T-helper 1 cell treated with Interleukin-12 subunit alpha and Interleukin-12 subunit beta and Interleukin-4 antibody, amounts not matched to agents 30 ng/mL and 1 ng/mL, for 36 hours (primary cell): ENCODE measurements around the gene C12orf50. TPM values are rescaled to one million over a fixed set of nuclear protein-coding genes. Genes with fewer than 3 reads are reported as not detected.
"Not testable (repeated sequence)": the region's sequence is repeated elsewhere in the genome, so short reads cannot be mapped to it uniquely, and the experiment has no call there.

Experiments used
- intact Hi-C: fragments of 100-400 bp; cut with micrococcal nuclease; formaldehyde crosslinking; loops from one replicate; pipeline ENCODE4 v1.15.1; 2024
- total RNA-seq: library from RNA; stranded (reverse); gene quantifications from 2 replicates; pipeline ENCODE4 v1.2.3, GENCODE V29; 2022

The C12orf50 gene
- total RNA-seq, 1 donor from 2014 or later: 0.12 TPM

DNA sequence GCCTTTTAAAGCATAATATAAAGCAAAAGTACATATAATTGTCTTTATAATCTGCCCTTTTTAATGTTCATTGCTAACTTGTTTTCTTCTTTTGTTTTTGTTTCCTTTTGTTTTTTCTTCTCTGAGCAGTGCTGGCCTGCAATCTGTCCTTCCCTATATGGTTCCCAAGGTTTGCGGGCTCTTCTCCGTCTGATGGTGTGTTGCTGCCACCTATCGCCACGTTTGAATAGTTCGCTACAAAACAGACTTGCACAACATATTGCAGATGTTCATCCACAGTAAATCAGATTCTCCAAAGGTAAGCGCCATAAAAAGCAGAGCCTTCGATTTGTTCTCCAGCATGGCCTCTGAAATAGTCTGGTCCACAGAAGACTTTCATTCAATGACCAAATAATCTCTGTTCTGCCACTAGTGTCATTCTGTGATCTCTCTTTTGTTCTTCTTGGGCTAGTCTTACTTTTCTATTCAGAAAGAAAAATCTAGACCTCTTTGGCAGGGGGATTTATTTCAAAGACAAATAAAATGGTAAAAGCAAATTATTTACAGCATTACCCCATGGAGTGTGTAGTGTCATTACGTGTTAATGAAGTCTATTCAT is 33.5 kb downstream of the C12orf50 start:
- intact Hi-C loops: loop anchor here (5.0 kb wide), 1 partner anchor 128 kb away; no protein-coding TSS in a partner anchor

- intact Hi-C loops: no loop called here
Measured at GRCh38 chr12:87991483-87991882, 37.7 kb downstream of the C12orf50 start.

DNA sequence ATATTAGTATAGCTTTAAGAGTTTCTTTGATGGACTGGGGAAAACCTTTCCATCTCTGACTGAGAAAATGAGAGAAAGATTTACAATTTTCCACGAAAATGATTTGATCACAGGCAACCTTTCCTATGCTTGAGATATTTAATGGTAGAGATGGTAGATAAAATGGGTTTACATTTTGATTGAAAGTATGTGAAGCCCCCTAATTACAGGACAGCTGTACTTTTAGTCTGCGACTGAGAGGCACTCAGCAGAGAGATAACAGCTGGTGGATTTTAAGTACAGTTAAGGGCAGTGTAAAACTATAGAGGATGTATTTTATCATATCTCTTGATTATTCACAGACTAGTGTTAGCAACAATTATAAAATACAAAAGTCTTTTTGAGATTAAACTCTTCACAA is 40.7 kb downstream of the C12orf50 start:
- intact Hi-C loops: no loop called here

DNA sequence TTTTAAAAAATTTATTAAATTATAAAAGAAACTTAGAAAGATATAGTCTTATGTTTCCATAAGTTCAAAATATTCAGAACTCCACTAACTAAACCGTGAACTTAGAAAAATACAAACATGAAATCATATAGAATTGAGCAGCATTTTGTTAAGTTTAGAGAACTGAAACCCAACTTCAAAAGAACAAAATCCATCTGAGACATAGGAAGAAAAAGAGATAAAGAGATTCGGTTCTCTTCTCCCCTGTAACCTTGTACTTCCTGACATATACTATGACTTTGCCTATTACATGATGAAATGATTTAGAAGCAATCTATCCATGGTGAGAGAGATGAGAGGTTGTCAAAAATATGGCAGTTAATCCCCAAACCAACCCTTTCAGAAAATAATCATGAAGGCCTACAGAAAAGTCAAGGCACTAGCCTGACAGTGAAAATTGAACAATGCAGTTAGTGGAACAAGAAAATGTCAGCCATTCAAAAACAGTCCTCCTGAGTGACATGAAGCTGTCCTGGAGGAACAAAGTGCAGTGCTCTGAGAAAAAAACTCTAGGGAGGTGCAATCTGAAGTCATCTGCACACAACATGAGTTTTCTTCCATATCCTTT is 44.0 kb downstream of the C12orf50 start:
- intact Hi-C loops: no loop called here

DNA sequence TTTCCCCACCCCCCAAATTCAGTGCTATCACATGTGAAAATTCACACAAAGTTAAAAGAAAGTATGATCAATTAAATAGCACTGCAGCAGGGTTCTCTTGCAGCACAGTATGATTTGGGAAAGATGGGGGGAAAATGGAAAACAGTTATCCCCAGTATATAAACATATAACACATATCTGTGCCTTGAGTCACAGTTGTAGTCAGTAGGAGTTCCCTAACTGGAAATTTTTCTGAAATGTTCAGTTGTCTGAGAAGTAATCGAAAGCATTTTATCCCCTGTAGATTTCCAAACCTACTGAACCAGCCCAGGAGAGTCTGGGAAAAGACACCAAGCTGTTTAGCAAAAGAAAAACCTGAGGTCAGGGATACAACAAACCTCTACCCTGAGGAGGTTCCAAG is 47.0 kb downstream of the C12orf50 start:
- intact Hi-C loops: no loop called here

DNA sequence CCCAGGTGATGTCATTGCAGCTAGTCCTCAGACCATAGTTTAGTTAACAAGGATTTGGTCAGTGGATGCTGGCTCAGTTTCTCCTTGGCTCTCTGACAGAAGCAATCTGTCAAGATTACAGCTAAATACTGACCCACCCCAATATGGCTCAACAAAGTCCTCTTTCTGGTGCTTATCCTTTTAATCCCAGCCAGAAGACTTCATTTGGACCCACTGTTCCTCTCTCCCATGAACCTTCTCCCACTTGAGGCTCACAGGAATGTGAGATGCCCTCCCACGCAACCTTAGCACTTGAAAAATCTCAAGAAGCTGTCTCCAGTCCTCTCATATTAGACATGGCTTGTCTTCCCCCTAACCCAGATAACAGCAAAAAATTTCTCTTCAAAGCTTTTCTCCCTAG is 47.7 kb downstream of the C12orf50 start:
- intact Hi-C loops: no loop called here

GRCh38 chr12:87975879-87976278 is 53.3 kb downstream of the C12orf50 start:
- intact Hi-C loops: no loop called here

- intact Hi-C loops: no loop called here
Measured at GRCh38 chr12:87967871-87968270, 61.3 kb downstream of the C12orf50 start.

DNA sequence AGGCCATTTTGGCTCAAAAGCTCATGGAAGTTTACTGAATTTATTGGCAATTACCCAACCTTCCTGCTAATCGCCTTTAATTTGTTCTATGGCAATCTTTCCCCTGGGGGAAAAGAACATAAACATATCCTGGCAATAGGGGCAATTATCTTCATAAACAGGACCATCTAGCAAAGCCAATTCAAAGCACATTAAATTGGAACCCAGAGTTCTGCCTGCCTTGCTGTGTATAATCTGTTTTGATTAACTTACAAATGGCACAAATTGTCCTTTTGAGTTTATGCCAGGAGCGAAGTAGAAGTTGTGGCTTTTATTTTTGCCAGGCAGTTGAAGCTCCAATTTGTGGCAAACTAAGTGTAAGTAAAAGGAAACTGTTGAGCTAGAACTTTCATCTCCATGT is 68.6 kb downstream of the C12orf50 start:
- intact Hi-C loops: no loop called here

GRCh38 chr12:87954028-87954427 is 75.2 kb downstream of the C12orf50 start:
- intact Hi-C loops: not testable (repeated sequence)

DNA sequence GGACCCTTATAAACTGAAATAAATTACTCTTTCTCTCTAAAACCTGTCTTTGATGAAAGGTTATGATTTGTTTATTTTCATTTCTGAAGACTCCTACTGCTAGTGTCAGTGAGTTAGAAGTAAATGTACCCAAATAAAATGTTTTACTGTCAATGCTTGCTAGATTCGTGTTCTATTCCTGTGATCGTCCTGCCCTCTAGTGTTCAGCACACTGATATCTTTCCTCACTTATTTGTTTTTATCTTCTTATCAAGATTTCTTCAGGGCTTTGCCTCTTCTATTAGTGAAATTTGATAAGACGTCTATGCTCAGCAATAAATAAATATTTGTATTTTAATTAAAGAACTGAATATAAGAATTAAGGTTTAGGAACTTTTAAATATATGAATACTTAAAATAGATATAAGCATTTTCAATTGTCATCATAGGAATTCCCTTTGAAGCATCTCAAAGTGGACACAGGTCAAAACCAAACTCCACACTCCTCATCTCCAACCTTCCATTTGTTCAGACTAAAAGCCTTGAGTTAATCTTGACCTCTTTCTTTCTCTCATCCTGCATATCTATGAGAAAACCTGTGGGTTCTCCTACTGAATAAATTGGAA is 75.8 kb downstream of the C12orf50 start:
- intact Hi-C loops: no loop called here

DNA sequence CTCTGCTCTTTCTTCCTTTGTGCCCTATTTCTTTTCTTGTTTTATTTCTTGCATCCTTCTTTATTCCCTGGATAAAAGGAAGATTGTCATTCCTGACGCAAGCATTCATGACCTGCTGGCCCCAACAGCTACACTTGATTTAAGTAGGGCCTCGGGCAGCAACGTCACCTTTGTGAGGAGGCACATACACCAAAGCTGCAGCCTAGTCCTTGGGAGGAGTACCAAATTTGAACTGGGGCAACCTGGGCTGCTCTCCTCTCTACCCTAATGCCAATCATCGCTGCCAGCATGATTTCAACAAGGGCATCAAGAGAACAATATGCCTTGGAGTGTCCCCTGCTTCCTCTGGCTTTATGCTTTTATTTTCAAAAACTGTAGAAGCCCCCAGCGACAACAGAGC is 76.4 kb downstream of the C12orf50 start:
- intact Hi-C loops: no loop called here

- intact Hi-C loops: no loop called here
Measured at GRCh38 chr12:87952223-87952622, 77.0 kb downstream of the C12orf50 start.

DNA sequence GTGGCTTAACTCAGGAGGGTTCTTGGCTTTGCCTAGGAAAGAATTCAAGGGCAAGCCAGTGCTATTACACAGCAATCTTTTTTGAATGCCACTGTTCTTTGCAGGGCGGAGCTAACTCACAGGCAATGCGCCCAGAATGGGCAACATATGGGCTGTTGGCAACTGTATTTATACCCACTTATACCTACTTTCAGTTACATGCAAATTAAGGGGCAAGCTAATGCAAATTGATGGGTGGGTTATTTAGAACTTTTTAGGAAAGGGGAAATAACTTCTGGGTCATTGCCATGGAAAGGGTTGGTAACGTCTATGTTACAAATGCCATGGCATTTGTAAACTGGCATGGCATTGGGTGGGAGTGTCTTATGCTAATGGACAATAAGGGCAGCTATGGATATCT is 85.4 kb downstream of the C12orf50 start:
- intact Hi-C loops: no loop called here

DNA sequence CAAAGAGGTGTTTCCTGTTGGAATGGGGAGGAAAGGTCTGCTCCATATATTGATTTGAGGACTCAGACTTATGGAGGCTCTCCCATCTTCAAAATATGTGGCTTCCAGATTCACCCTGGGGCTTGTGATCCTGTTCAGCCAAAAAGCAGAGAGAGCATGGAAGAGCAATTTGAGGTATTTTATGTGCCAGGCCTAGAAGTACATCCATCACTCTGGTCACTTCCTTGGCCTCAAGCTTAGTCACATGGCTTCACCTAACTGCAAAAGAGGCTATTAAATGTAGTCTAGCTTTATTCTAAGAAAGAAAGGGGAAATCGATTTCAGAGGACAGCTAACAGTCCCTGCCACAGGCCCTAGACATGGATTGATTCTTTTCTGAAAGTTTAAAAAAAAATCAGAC is 86.2 kb downstream of the C12orf50 start:
- intact Hi-C loops: no loop called here

DNA sequence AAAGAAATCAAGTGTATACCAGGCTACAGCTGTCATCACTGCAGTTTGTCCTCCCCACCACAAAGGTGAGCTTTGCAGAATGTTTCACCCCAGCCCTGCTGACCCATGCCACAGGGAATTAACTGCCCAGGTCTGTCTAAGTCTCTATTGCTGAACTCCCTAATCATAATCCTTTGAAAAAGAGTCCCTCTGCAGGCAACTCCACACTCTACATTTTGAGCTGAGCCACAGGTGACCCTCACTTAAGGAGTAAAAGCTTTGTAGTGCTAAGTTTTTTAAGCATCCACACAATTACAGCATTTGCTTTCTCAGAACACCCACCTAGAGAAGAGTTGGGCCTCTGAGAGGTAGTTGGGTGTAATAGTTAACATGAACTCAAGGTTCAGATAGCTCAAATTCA is 90.0 kb downstream of the C12orf50 start:
- intact Hi-C loops: no loop called here

- intact Hi-C loops: no loop called here
Measured at GRCh38 chr12:87935216-87935615, 94.0 kb downstream of the C12orf50 start.

- intact Hi-C loops: no loop called here
Measured at GRCh38 chr12:87933991-87934390, 95.2 kb downstream of the C12orf50 start.

- intact Hi-C loops: no loop called here
Measured at GRCh38 chr12:87931812-87932211, 97.4 kb downstream of the C12orf50 start.

DNA sequence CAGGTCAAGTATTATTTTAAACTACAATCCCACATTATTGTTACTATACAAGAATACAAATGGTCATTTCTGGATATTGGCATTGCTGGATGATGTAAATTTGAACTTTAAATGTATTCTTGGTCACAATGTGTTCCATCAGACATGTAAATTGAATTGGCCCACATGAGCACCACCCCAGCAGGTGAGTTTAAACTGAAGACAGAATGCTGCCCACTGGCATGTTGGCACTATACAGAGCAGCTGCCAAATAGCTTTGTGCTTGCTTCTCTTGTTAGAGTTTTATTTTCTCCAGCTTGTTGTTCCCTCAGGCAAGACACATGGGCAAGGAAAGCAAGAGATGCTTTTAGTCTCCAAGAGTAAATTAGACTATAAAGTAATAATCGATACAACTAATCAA is 98.6 kb downstream of the C12orf50 start:
- intact Hi-C loops: no loop called here
